Keratinocyte (primary cell): ENCODE data around the gene GNAL. TPM values are rescaled to one million over a fixed set of nuclear protein-coding genes. Genes with fewer than 3 reads are reported as not detected.

Source experiments
- DNase-seq: peaks from one replicate; pipeline ENCODE4 v3.0.0-alpha.2; 2011; ENCODE audit warnings: low read depth, missing footprints, low spot score
- FAIRE-seq: peaks from 2 replicates; lab custom pipeline; 2011; peaks lifted over from hg19 to GRCh38; lab: Jason Lieb, UNC
- H2AFZ ChIP-seq: 2 replicates; pipeline ENCODE4 v1.6.0; 2012; ENCODE audit warnings: low read length, control low read depth, inconsistent platforms; ENCODE audit not compliant: control insufficient read depth
- H3K27ac ChIP-seq: 2 replicates; pipeline ENCODE4 v1.5.1; 2011; ENCODE audit warnings: low read length; ENCODE audit not compliant: control insufficient read depth, insufficient read depth
- H3K27me3 ChIP-seq: 3 replicates; pipeline ENCODE4 v1.6.0; 2011; ENCODE audit warnings: low read length; ENCODE audit not compliant: control insufficient read depth, insufficient read depth; ENCODE audit errors: extremely low read depth
- H3K36me3 ChIP-seq, 2 experiments: 2 replicates in 1 of 2; 3 replicates in 1 of 2; pipeline ENCODE4 v1.5.1; 2011; ENCODE audit warnings: low read length in 2 of 2, mild to moderate bottlenecking in 1 of 2; ENCODE audit not compliant: control insufficient read depth in 2 of 2, insufficient read depth in 2 of 2; ENCODE audit errors: extremely low read depth in 1 of 2
- H3K4me1 ChIP-seq: 3 replicates; pipeline ENCODE4 v1.5.1; 2011; ENCODE audit warnings: low read length; ENCODE audit not compliant: control insufficient read depth, insufficient read depth; ENCODE audit errors: extremely low read depth
- H3K4me2 ChIP-seq: 3 replicates; pipeline ENCODE4 v1.6.0; 2011; ENCODE audit warnings: low read depth, low read length; ENCODE audit not compliant: control insufficient read depth, insufficient read depth; ENCODE audit errors: extremely low read depth
- H3K4me3 ChIP-seq, 3 experiments: fragments of 200-600 bp in 1 of 3; sonication (generic) in 1 of 3; 2 replicates in 2 of 3; 3 replicates in 1 of 3; pipeline ENCODE4 v1.5.1; 2011 to 2016; ENCODE audit warnings: low read length in 3 of 3, mild to moderate bottlenecking in 3 of 3, control low read depth in 2 of 3, inconsistent platforms in 1 of 3, low read depth in 1 of 3, mixed read lengths in 1 of 3, mixed run types in 1 of 3, moderate library complexity in 1 of 3; ENCODE audit not compliant: control insufficient read depth in 2 of 3, insufficient read depth in 2 of 3; ENCODE audit errors: extremely low read depth in 1 of 3
- H3K79me2 ChIP-seq: 2 replicates; pipeline ENCODE4 v1.6.0; 2012; ENCODE audit warnings: low read length; ENCODE audit not compliant: control insufficient read depth, insufficient read depth
- H3K9ac ChIP-seq: 3 replicates; pipeline ENCODE4 v1.6.0; 2011; ENCODE audit warnings: low read length; ENCODE audit not compliant: control insufficient read depth, insufficient read depth; ENCODE audit errors: extremely low read depth
- H3K9me1 ChIP-seq: 3 replicates; pipeline ENCODE4 v1.6.0; 2011; ENCODE audit warnings: low read length; ENCODE audit not compliant: control insufficient read depth, insufficient read depth; ENCODE audit errors: extremely low read depth
- H3K9me3 ChIP-seq: 2 replicates; pipeline ENCODE4 v1.5.1; 2012; ENCODE audit warnings: low read depth, low read length; ENCODE audit not compliant: control insufficient read depth
- H4K20me1 ChIP-seq: 3 replicates; pipeline ENCODE4 v1.6.0; 2011; ENCODE audit warnings: low read length; ENCODE audit not compliant: control insufficient read depth, insufficient read depth; ENCODE audit errors: extremely low read depth
- EZH2 ChIP-seq: IDR thresholded peaks from one replicate; pipeline ENCODE4 v1.6.1; 2012; ENCODE audit warnings: inconsistent platforms, mild to moderate bottlenecking, low read length, moderate library complexity
- dilution Hi-C: fragments of 300-500 bp; cut with MboI; formaldehyde crosslinking; loops from one replicate; pipeline ENCODE4 v1.7.0; 2020; ENCODE audit warnings: low sequenced_read_pairs; ENCODE audit not compliant: extremely low pct_ligation_motif_present
- polyA plus RNA-seq, 5 experiments: library from polyadenylated mRNA; depleted of rRNA in 3 of 5; stranded (reverse) in 3 of 5; stranded (forward) in 1 of 5; unstranded in 1 of 5; fragments of >200 nt; gene quantifications; 1 replicate in 1 of 5; 2 replicates in 3 of 5; 3 replicates in 1 of 5; pipeline versions ENCODE4 v1.2.1 to v1.2.3, GENCODE V29; 2011 to 2012; ENCODE audit warnings: missing spikeins in 2 of 5, low read depth in 1 of 5, low replicate concordance in 1 of 5
- TF ChIP-seq, protein P1 (sequence below), 3 experiments: IDR thresholded peaks in 1 of 3; conservative IDR thresholded peaks in 1 of 3; optimal IDR thresholded peaks in 1 of 3; 2 replicates in 2 of 3; 3 replicates in 1 of 3; pipeline versions ENCODE3 to v1.5.1; 2011; ENCODE audit warnings: low read length in 3 of 3, mild to moderate bottlenecking in 3 of 3, moderate library complexity in 2 of 3, control low read depth in 1 of 3, inconsistent platforms in 1 of 3; ENCODE audit not compliant: insufficient read depth in 2 of 3; ENCODE audit errors: extremely low read depth in 1 of 3

GNAL gene
- polyA plus RNA-seq, 1 donor (not counting 4 experiments of a cell fraction or from before 2014, with no cell fraction given), result 30.0 TPM

DNA sequence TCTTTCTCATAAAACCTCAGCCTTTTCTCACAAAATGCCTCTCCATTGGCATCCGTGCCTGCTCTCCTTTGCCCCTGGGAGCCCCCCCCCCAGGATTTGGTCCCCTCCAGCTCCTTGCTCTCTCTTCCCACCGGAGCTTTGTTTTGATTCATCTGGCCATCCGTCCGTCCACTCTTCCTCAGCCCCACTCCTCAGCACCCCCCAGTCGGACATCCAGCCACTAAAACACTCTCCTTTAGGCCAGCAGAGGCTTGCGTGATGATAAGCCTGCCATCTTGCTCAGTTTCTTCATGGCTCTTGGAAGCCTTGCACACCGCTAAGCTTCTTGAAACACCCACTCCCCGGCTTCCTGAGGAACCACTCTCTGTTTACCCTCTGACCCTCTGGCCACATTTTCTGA is 31.5 kb upstream of the GNAL start:
- Histone ChIP-seq H3K4me2 (no peak overlapping the region), H3K9me1 (no peaks in the 10 kb centered on the region), H3K79me2 (no peaks in the 10 kb centered on the region), H4K20me1 (no peaks in the 10 kb centered on the region), H3K36me3 (no peaks in the 10 kb centered on the region), H3K27ac (no peak overlapping the region), H3K9ac (no peak overlapping the region), H3K27me3 (no peaks in the 10 kb centered on the region), H3K9me3 (no peaks in the 10 kb centered on the region), H2AFZ (no peak overlapping the region), H3K4me1 (peaks cover 30% of the 10 kb centered on the region), H3K4me3 (no peak overlapping the region)
- FAIRE-seq (no peak), DNase-seq (no peak)
- TF ChIP-seq, protein P1, sequence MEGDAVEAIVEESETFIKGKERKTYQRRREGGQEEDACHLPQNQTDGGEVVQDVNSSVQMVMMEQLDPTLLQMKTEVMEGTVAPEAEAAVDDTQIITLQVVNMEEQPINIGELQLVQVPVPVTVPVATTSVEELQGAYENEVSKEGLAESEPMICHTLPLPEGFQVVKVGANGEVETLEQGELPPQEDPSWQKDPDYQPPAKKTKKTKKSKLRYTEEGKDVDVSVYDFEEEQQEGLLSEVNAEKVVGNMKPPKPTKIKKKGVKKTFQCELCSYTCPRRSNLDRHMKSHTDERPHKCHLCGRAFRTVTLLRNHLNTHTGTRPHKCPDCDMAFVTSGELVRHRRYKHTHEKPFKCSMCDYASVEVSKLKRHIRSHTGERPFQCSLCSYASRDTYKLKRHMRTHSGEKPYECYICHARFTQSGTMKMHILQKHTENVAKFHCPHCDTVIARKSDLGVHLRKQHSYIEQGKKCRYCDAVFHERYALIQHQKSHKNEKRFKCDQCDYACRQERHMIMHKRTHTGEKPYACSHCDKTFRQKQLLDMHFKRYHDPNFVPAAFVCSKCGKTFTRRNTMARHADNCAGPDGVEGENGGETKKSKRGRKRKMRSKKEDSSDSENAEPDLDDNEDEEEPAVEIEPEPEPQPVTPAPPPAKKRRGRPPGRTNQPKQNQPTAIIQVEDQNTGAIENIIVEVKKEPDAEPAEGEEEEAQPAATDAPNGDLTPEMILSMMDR (optimal IDR thresholded peaks at IDR 0.05 in 1 of 3, IDR thresholded peaks at IDR 0.05 in 1 of 3, conservative IDR thresholded peaks at IDR 0.05 in 1 of 3; ENCODE audit: extremely low read depth in 1 of 3, insufficient read depth in 2 of 3, low read length in 3 of 3), result no peak
- no peak for TF ChIP-seq EZH2
- dilution Hi-C loops, result no loop called here

- Histone ChIP-seq H3K4me1 (peaks cover 30% of the 10 kb centered on the region), H3K36me3 (no peaks in the 10 kb centered on the region), H3K27me3 (no peaks in the 10 kb centered on the region), H3K27ac (no peak overlapping the region), H3K79me2 (no peaks in the 10 kb centered on the region), H3K4me3 (no peak overlapping the region), H3K9ac (no peak overlapping the region), H4K20me1 (no peaks in the 10 kb centered on the region), H3K9me3 (no peaks in the 10 kb centered on the region), H2AFZ (no peak overlapping the region), H3K9me1 (no peaks in the 10 kb centered on the region), H3K4me2 (no peak overlapping the region)
- dilution Hi-C loops, result no loop called here
- DNase-seq (no peak), FAIRE-seq (no peak)
- no peak for TF ChIP-seq EZH2
- TF ChIP-seq, protein P1 (optimal IDR thresholded peaks at IDR 0.05 in 1 of 3, IDR thresholded peaks at IDR 0.05 in 1 of 3, conservative IDR thresholded peaks at IDR 0.05 in 1 of 3; ENCODE audit: extremely low read depth in 1 of 3, insufficient read depth in 2 of 3, low read length in 3 of 3), result no peak
Measured at GRCh38 chr18:11658019-11658418, 31.0 kb upstream of the GNAL start.
